Panc1 (cell line): Measurements from ENCODE around the gene UVSSA. TPM values are rescaled to one million over a fixed set of nuclear protein-coding genes. Genes with fewer than 3 reads are reported as not detected.
"Not testable (repeated sequence)": the region's sequence is repeated elsewhere in the genome, so short reads cannot be mapped to it uniquely, and the experiment has no call there.

ENCODE experiments used
- ATAC-seq: fragments of 200-7000 bp; cut with Tn5 transposase; 2 replicates; pipeline ENCODE4 v1.9.1; 2020; ENCODE audit warnings: mild to moderate bottlenecking, moderate library complexity
- BruUV-seq: library from RNA; stranded (reverse); fragments of 400-500 nt; replicated peaks from 2 replicates; lab custom pipeline; 2021; lab: Mats Ljungman, UMichigan
- CTCF ChIA-PET: fragments of 300-600 bp; sonication (Branson Sonifier 250); formaldehyde crosslinking; loops from one replicate; lab custom pipeline; 2022; ENCODE audit warnings: antibody characterized with exemption; lab: Charles Lee
- POLR2A ChIA-PET: fragments of 300-600 bp; sonication (Branson Sonifier 250); formaldehyde crosslinking; loops from one replicate; lab custom pipeline; 2022; ENCODE audit warnings: antibody characterized with exemption; lab: Charles Lee
- DNase-seq: peaks from one replicate; pipeline ENCODE4 v3.0.0-alpha.2; 2010; ENCODE audit warnings: low read depth, low spot score
- H3K27ac ChIP-seq: 2 replicates; pipeline ENCODE4 v1.5.1; 2011; ENCODE audit warnings: mild to moderate bottlenecking, low read length, inconsistent platforms
- H3K27me3 ChIP-seq: fragments of 200-500 bp; sonication (Bioruptor generic); 2 replicates; pipeline ENCODE4 v1.6.0; 2014; ENCODE audit warnings: low read length, inconsistent platforms; ENCODE audit not compliant: control insufficient read depth, insufficient read depth
- H3K36me3 ChIP-seq: fragments of 200-500 bp; sonication (Bioruptor generic); 2 replicates; pipeline ENCODE4 v1.5.1; 2014; ENCODE audit warnings: inconsistent platforms, mild to moderate bottlenecking, low read length, moderate library complexity; ENCODE audit not compliant: control insufficient read depth, insufficient read depth
- H3K4me1 ChIP-seq: 2 replicates; pipeline ENCODE4 v1.5.1; 2011; ENCODE audit warnings: inconsistent platforms, mild to moderate bottlenecking, low read length, moderate library complexity; ENCODE audit not compliant: control insufficient read depth, insufficient read depth
- H3K4me3 ChIP-seq, 2 experiments: 2 replicates each; pipeline ENCODE4 v1.5.1; 2011 to 2012; ENCODE audit warnings: low read depth in 2 of 2, low read length in 2 of 2, mild to moderate bottlenecking in 2 of 2, inconsistent platforms in 1 of 2, moderate library complexity in 1 of 2
- H3K9me3 ChIP-seq: fragments of 200-500 bp; sonication (Bioruptor generic); 2 replicates; pipeline ENCODE4 v1.5.1; 2014; ENCODE audit warnings: low read depth, mild to moderate bottlenecking, inconsistent platforms, low read length, moderate library complexity; ENCODE audit not compliant: control insufficient read depth, insufficient read depth
- POLR2AphosphoS5 ChIP-seq: IDR thresholded peaks from 2 replicates; pipeline ENCODE4 v1.6.1; 2012; ENCODE audit warnings: mild to moderate bottlenecking, low read depth, low read length, moderate library complexity
- SIN3A ChIP-seq: IDR thresholded peaks from 2 replicates; pipeline ENCODE4 v1.6.1; 2012; ENCODE audit warnings: low read depth, mild to moderate bottlenecking, low read length, moderate library complexity, borderline replicate concordance; ENCODE audit not compliant: insufficient read depth
- TCF7L2 ChIP-seq: IDR thresholded peaks from 2 replicates; pipeline ENCODE4 v1.6.1; 2011; ENCODE audit warnings: mild to moderate bottlenecking, low read depth, low read length, inconsistent platforms
- in situ Hi-C: cut with HindIII; loops from 2 replicates; pipeline ENCODE4 v1.10.0; 2016; ENCODE audit warnings: low sequenced_read_pairs, low pct_unique_long_range_greater_than_20kb
- intact Hi-C: fragments of 100-400 bp; cut with micrococcal nuclease; formaldehyde crosslinking; loops from one replicate; pipeline ENCODE4 v1.10.0; 2022; ENCODE audit not compliant: unreplicated experiment
- total RNA-seq: library from RNA; stranded (reverse); gene quantifications from one replicate; pipeline ENCODE4 v1.2.1, GENCODE V29; 2021; ENCODE audit not compliant: unreplicated experiment
- TF ChIP-seq, protein P1 (sequence below), 2 experiments: IDR thresholded peaks; 2 replicates each; pipeline ENCODE4 v1.6.1; 2011 to 2012; ENCODE audit warnings: low read depth in 2 of 2, control low read depth in 1 of 2, low read length in 1 of 2, mild to moderate bottlenecking in 1 of 2, moderate library complexity in 1 of 2; ENCODE audit not compliant: insufficient read depth in 1 of 2
- TF ChIP-seq, protein P2 (sequence below): fragments of 450-650 bp; IDR thresholded peaks from 2 replicates; pipeline ENCODE4 v1.5.1; 2017; ENCODE audit warnings: mild to moderate bottlenecking

Gene UVSSA
- total RNA-seq, 1 experiment from 2014 or later = 23.4 TPM

DNA sequence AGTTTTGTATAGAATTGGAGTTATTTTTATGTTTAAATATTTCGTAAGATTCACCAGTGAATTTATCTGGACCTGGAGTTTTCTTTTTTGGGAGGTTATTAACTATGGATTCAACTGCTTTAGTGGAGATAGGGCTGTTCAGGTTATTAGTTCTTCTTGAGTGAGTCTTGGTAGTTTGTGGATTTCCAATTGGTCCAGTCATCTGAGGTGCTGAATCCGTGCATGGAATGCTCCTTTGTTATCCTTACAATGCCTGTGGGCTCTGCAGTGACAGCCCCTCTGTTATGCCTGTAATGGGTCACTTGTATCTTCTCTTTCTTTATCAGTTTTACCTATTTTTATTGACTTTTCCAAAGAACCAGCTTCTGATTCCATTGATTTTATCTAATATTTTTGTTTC, 74.6 kb downstream of the UVSSA start:
- BruUV-seq = no TSS peak
- DNase-seq (no peak), ATAC-seq (no peak)
- in situ Hi-C loops = no loop called here
- POLR2A ChIA-PET = no interaction called here
- intact Hi-C loops = no loop called here
- Histone ChIP-seq H3K4me1 (no peaks in the 10 kb centered on the region), H3K4me3 (no peak overlapping the region), H3K9me3 (no peaks in the 10 kb centered on the region), H3K27me3 (peaks cover 3% of the 10 kb centered on the region; the same call in 1 of the 2 replicates), H3K27ac (no peak overlapping the region), H3K36me3 (no peaks in the 10 kb centered on the region)
- no peak for TF ChIP-seq POLR2AphosphoS5
- TF ChIP-seq, protein P1, sequence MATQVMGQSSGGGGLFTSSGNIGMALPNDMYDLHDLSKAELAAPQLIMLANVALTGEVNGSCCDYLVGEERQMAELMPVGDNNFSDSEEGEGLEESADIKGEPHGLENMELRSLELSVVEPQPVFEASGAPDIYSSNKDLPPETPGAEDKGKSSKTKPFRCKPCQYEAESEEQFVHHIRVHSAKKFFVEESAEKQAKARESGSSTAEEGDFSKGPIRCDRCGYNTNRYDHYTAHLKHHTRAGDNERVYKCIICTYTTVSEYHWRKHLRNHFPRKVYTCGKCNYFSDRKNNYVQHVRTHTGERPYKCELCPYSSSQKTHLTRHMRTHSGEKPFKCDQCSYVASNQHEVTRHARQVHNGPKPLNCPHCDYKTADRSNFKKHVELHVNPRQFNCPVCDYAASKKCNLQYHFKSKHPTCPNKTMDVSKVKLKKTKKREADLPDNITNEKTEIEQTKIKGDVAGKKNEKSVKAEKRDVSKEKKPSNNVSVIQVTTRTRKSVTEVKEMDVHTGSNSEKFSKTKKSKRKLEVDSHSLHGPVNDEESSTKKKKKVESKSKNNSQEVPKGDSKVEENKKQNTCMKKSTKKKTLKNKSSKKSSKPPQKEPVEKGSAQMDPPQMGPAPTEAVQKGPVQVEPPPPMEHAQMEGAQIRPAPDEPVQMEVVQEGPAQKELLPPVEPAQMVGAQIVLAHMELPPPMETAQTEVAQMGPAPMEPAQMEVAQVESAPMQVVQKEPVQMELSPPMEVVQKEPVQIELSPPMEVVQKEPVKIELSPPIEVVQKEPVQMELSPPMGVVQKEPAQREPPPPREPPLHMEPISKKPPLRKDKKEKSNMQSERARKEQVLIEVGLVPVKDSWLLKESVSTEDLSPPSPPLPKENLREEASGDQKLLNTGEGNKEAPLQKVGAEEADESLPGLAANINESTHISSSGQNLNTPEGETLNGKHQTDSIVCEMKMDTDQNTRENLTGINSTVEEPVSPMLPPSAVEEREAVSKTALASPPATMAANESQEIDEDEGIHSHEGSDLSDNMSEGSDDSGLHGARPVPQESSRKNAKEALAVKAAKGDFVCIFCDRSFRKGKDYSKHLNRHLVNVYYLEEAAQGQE (IDR thresholded peaks at IDR 0.05; ENCODE audit: insufficient read depth in 1 of 2, low read depth in 2 of 2, low read length in 1 of 2) = peak in 1 of 2 experiments; percentile 41; a peak in 1 of 4 replicates
- CTCF ChIA-PET = no interaction called here

DNA sequence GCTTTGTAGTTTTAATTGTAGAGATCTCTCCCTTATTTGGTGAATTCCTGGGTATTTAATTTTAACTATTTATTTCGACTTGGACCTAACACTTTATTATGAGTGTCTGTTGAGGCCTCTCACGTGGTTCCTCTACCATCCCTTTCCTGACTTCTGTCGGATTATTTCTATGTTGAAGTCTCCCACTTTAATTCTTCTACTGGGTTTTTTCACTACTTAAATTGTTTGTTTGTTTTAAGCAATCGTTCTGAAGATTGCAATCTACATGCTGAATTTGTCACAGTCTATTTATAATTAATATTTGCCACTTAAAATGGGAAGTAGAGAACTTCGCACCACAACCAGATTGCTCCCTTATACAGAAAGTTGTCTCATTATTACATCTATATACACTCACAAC, 80.0 kb downstream of the UVSSA start:
- H3K27me3 ChIP-seq = peaks cover 5% of the 10 kb centered on the region; the same call in 1 of the 2 replicates
- no peak overlapping the region for H3K27ac ChIP-seq
- no peaks in the 10 kb centered on the region for H3K9me3 ChIP-seq
- ATAC-seq (no peak), DNase-seq (no peak)
- no peak overlapping the region for H3K4me3 ChIP-seq
- in situ Hi-C loops (no loop called here), intact Hi-C loops (no loop called here)
- TF ChIP-seq POLR2AphosphoS5 (no peak), TCF7L2 (no peak), SIN3A (no peak)
- TF ChIP-seq, protein P2, sequence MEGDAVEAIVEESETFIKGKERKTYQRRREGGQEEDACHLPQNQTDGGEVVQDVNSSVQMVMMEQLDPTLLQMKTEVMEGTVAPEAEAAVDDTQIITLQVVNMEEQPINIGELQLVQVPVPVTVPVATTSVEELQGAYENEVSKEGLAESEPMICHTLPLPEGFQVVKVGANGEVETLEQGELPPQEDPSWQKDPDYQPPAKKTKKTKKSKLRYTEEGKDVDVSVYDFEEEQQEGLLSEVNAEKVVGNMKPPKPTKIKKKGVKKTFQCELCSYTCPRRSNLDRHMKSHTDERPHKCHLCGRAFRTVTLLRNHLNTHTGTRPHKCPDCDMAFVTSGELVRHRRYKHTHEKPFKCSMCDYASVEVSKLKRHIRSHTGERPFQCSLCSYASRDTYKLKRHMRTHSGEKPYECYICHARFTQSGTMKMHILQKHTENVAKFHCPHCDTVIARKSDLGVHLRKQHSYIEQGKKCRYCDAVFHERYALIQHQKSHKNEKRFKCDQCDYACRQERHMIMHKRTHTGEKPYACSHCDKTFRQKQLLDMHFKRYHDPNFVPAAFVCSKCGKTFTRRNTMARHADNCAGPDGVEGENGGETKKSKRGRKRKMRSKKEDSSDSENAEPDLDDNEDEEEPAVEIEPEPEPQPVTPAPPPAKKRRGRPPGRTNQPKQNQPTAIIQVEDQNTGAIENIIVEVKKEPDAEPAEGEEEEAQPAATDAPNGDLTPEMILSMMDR = no peak
- TF ChIP-seq, protein P1 (IDR thresholded peaks at IDR 0.05; ENCODE audit: insufficient read depth in 1 of 2, low read depth in 2 of 2, low read length in 1 of 2) = no peak
- H3K36me3 ChIP-seq = no peaks in the 10 kb centered on the region
- POLR2A ChIA-PET = no interaction called here
- BruUV-seq = no TSS peak
- CTCF ChIA-PET = no interaction called here
- H3K4me1 ChIP-seq = no peaks in the 10 kb centered on the region

DNA sequence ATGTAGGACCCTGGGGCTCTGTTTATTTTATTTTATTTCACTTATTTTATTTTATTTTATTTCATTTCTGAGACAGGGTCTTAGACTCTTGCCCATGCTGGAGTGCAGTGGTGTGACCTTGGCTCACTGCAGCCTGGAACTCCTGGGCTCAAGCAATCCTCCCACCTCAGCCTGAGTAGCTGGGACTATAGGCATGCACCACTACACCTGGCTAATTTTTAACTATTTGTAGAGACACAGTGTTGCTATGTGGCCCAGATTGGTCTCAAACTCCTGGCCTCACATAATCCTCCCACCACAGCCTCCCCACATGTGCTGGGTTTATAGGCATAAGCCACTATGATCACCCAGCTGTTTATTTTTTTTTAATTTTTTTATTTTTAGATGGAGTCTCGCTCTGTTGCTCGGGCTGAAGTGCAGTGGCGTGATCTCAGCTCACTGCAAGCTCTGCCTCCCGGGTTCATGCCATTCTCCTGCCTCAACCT, 96.7 kb downstream of the UVSSA start:
- BruUV-seq, H3K9me3 ChIP-seq, H3K27ac ChIP-seq, H3K27me3 ChIP-seq, H3K36me3 ChIP-seq, in situ Hi-C loops, H3K4me3 ChIP-seq, DNase-seq, ATAC-seq, intact Hi-C loops, POLR2A ChIA-PET, CTCF ChIA-PET, H3K4me1 ChIP-seq: not testable (repeated sequence)
